WTC11 (cell line): ENCODE measurements around the gene PLXNA3. TPM values are rescaled to one million over a fixed set of nuclear protein-coding genes. Genes with fewer than 3 reads are reported as not detected.

ENCODE experiments used
- ATAC-seq: fragments of 200-7000 bp; cut with Tn5 transposase; 2 replicates; pipeline ENCODE4 v1.10.0; 2021; ENCODE audit warnings: mild to moderate bottlenecking, moderate library complexity
- CTCF ChIA-PET: fragments of 300-600 bp; sonication (Branson Sonifier 250); formaldehyde crosslinking; loops from one replicate; lab custom pipeline; 2021; ENCODE audit warnings: antibody characterized with exemption; lab: Charles Lee
- POLR2A ChIA-PET: fragments of 350-600 bp; sonication (Branson Sonifier 250); formaldehyde crosslinking; loops from one replicate; lab custom pipeline; 2021; ENCODE audit warnings: antibody characterized with exemption; lab: Charles Lee
- DNase-seq: peaks from one replicate; pipeline ENCODE4 v3.0.0; 2021; ENCODE audit warnings: low spot score
- H3K27ac Mint-ChIP-seq: 2 replicates; pipeline ENCODE4 v1.8.0; 2021; ENCODE audit warnings: mixed read lengths
- H3K27me3 Mint-ChIP-seq: 2 replicates; pipeline ENCODE4 v1.8.0; 2021; ENCODE audit warnings: low read depth, mild to moderate bottlenecking, moderate library complexity, mixed read lengths
- H3K36me3 Mint-ChIP-seq: 2 replicates; pipeline ENCODE4 v1.8.0; 2021; ENCODE audit warnings: mixed read lengths
- H3K4me1 Mint-ChIP-seq: 2 replicates; pipeline ENCODE4 v1.8.0; 2022; ENCODE audit warnings: mixed read lengths
- H3K4me3 Mint-ChIP-seq: 2 replicates; pipeline ENCODE4 v1.8.0; 2021; ENCODE audit warnings: mild to moderate bottlenecking, moderate library complexity, mixed read lengths
- H3K9me3 Mint-ChIP-seq: 2 replicates; pipeline ENCODE4 v1.8.0; 2021; ENCODE audit warnings: mixed read lengths
- CBFB ChIP-seq: sonication (generic); formaldehyde crosslinking; IDR thresholded peaks from 2 replicates; pipeline ENCODE4 v1.8.1; 2022; ENCODE audit warnings: mild to moderate bottlenecking, low read depth, missing genetic modification reagents
- CREB1 ChIP-seq: sonication (generic); formaldehyde crosslinking; IDR thresholded peaks from 2 replicates; pipeline ENCODE4 v1.8.0; 2023; ENCODE audit warnings: mild to moderate bottlenecking, missing genetic modification reagents
- ELF4 ChIP-seq: sonication (generic); formaldehyde crosslinking; IDR thresholded peaks from 2 replicates; pipeline ENCODE4 v1.8.1; 2022; ENCODE audit warnings: low read depth, mild to moderate bottlenecking, moderate library complexity, missing genetic modification reagents
- FOXJ3 ChIP-seq: sonication (generic); formaldehyde crosslinking; IDR thresholded peaks from 2 replicates; pipeline ENCODE4 v1.9.0; 2021; ENCODE audit warnings: missing genetic modification reagents, mild to moderate bottlenecking, borderline replicate concordance
- FOXP1 ChIP-seq: sonication (generic); formaldehyde crosslinking; IDR thresholded peaks from 2 replicates; pipeline ENCODE4 v1.8.0; 2022; ENCODE audit warnings: missing genetic modification reagents, mild to moderate bottlenecking, moderate library complexity, borderline replicate concordance
- JAZF1 ChIP-seq: fragments of 250-450 bp; sonication (Bioruptor Pico); IDR thresholded peaks from 2 replicates; pipeline ENCODE4 v1.9.0; 2021; ENCODE audit warnings: moderate library complexity, mild to moderate bottlenecking, inconsistent platforms
- NFE2L1 ChIP-seq: sonication (generic); formaldehyde crosslinking; IDR thresholded peaks from 2 replicates; pipeline ENCODE4 v1.8.1; 2023; ENCODE audit warnings: missing genetic modification reagents
- NFYB ChIP-seq: sonication (generic); formaldehyde crosslinking; conservative IDR thresholded peaks from 2 replicates; pipeline ENCODE4 v1.8.0; 2022; ENCODE audit warnings: low read depth, missing genetic modification reagents
- SMAD4 ChIP-seq: sonication (generic); formaldehyde crosslinking; IDR thresholded peaks from 2 replicates; pipeline ENCODE4 v1.8.0; 2022; ENCODE audit warnings: mild to moderate bottlenecking, missing genetic modification reagents
- TCF7 ChIP-seq: sonication (generic); formaldehyde crosslinking; IDR thresholded peaks from 2 replicates; pipeline ENCODE4 v1.8.0; 2022; ENCODE audit warnings: mild to moderate bottlenecking, low read depth, missing genetic modification reagents, moderate library complexity
- ZNF219 ChIP-seq: sonication (generic); formaldehyde crosslinking; IDR thresholded peaks from 2 replicates; pipeline ENCODE4 v1.8.0; 2023; ENCODE audit warnings: missing genetic modification reagents, mild to moderate bottlenecking, borderline replicate concordance
- ZNF317 ChIP-seq: sonication (generic); formaldehyde crosslinking; IDR thresholded peaks from 2 replicates; pipeline ENCODE4 v1.8.1; 2023; ENCODE audit warnings: low read depth, mild to moderate bottlenecking, moderate library complexity, missing genetic modification reagents, borderline replicate concordance
- ZNF396 ChIP-seq: fragments of 250-450 bp; sonication (Bioruptor Pico); IDR thresholded peaks from 2 replicates; pipeline ENCODE4 v1.8.0; 2021; ENCODE audit warnings: mild to moderate bottlenecking, moderate library complexity, borderline replicate concordance
- ZNF423 ChIP-seq: fragments of 250-450 bp; sonication (Bioruptor Pico); IDR thresholded peaks from 2 replicates; pipeline ENCODE4 v2.1.2; 2022; ENCODE audit warnings: mild to moderate bottlenecking, moderate library complexity
- ZNF671 ChIP-seq: fragments of 250-450 bp; sonication (Bioruptor Pico); IDR thresholded peaks from 2 replicates; pipeline ENCODE4 v1.8.0; 2021; ENCODE audit warnings: mild to moderate bottlenecking
- total RNA-seq: library from RNA; stranded (reverse); gene quantifications from 3 replicates; pipeline ENCODE4 v1.2.3, GENCODE V29; 2021
- TF ChIP-seq, protein P1 (sequence below): sonication (generic); formaldehyde crosslinking; IDR thresholded peaks from 2 replicates; pipeline ENCODE4 v1.8.1; 2022; ENCODE audit warnings: low read depth, mild to moderate bottlenecking, moderate library complexity, missing genetic modification reagents, borderline replicate concordance
- TF ChIP-seq, protein P2 (sequence below): fragments of 250-450 bp; sonication (Bioruptor Pico); IDR thresholded peaks from 2 replicates; pipeline ENCODE4 v1.8.0; 2021; ENCODE audit warnings: mild to moderate bottlenecking
- TF ChIP-seq, protein P3 (sequence below): sonication (generic); formaldehyde crosslinking; IDR thresholded peaks from 2 replicates; pipeline ENCODE4 v1.8.0; 2023; ENCODE audit warnings: missing genetic modification reagents, mild to moderate bottlenecking, borderline replicate concordance
- TF ChIP-seq, protein P4 (sequence below): sonication (generic); formaldehyde crosslinking; IDR thresholded peaks from 2 replicates; pipeline ENCODE4 v1.8.1; 2022; ENCODE audit warnings: missing genetic modification reagents, borderline replicate concordance
- TF ChIP-seq, protein P5 (sequence below): sonication (generic); formaldehyde crosslinking; IDR thresholded peaks from 2 replicates; pipeline ENCODE4 v1.8.1; 2022; ENCODE audit warnings: low read depth, missing genetic modification reagents, borderline replicate concordance
- TF ChIP-seq, protein P6 (sequence below): sonication (generic); formaldehyde crosslinking; IDR thresholded peaks from 2 replicates; pipeline ENCODE4 v1.8.0; 2023; ENCODE audit warnings: missing genetic modification reagents

Gene PLXNA3
- total RNA-seq, 1 experiment from 2014 or later: 26.6 TPM

DNA sequence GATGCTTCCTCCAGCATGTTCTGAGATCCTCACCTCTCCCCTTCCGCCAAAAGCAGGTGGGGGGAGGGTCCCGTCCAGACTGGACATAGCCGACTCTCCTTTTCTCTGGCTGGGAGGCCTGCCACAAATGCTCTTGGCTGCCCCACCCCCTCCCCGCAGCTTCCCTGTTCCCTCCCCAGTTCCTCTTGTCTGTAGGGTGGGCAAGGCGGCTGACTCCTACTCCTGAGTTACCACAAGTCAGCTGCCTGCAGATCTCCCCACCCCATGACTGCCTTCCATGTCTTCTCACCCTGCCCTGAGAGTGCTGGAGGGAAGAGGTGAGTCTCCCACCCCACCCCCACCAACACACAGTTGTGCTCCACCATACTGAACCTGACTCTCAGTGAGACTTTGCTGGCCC is 26.7 kb upstream of the PLXNA3 start (continued):
- TF ChIP-seq, protein P1, sequence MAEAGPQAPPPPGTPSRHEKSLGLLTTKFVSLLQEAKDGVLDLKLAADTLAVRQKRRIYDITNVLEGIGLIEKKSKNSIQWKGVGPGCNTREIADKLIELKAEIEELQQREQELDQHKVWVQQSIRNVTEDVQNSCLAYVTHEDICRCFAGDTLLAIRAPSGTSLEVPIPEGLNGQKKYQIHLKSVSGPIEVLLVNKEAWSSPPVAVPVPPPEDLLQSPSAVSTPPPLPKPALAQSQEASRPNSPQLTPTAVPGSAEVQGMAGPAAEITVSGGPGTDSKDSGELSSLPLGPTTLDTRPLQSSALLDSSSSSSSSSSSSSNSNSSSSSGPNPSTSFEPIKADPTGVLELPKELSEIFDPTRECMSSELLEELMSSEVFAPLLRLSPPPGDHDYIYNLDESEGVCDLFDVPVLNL (CRISPR knock-in tag): no peak
- TF ChIP-seq SMAD4 (CRISPR knock-in tag) (no peak), NFYB (CRISPR knock-in tag) (no peak), ZNF317 (CRISPR knock-in tag) (no peak), TCF7 (no peak), FOXJ3 (CRISPR knock-in tag) (no peak), FOXP1 (no peak), ZNF671 (no peak)
- TF ChIP-seq, protein P2, sequence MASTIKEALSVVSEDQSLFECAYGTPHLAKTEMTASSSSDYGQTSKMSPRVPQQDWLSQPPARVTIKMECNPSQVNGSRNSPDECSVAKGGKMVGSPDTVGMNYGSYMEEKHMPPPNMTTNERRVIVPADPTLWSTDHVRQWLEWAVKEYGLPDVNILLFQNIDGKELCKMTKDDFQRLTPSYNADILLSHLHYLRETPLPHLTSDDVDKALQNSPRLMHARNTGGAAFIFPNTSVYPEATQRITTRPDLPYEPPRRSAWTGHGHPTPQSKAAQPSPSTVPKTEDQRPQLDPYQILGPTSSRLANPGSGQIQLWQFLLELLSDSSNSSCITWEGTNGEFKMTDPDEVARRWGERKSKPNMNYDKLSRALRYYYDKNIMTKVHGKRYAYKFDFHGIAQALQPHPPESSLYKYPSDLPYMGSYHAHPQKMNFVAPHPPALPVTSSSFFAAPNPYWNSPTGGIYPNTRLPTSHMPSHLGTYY: no peak

DNA sequence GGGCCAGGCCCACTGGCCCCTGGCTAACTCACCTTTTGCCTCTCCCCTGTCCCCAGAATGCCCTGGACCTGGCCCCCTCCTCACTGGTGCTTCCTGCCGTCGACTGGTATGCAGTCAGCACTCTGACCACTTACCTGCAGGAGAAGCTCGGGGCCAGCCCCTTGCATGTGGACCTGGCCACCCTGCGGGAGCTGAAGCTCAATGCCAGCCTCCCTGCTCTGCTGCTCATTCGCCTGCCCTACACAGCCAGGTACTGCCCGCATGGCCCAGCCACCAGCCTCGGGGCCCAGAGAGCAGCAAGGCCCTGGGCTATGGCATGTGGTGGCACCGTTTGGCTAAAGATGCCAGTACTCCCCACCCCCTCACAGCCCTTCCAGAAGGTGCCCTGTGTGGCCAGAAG is 25.9 kb upstream of the PLXNA3 start:
- H3K27ac Mint-ChIP-seq: no peak overlapping the region
- H3K27me3 Mint-ChIP-seq: no peaks in the 10 kb centered on the region
- H3K9me3 Mint-ChIP-seq: no peaks in the 10 kb centered on the region
- H3K4me3 Mint-ChIP-seq: no peak overlapping the region
- peaks cover 25% of the 10 kb centered on the region for H3K4me1 Mint-ChIP-seq
- no peak for ATAC-seq
- no peak for DNase-seq
- H3K36me3 Mint-ChIP-seq: peaks cover 10% of the 10 kb centered on the region; the same call in 1 of the 2 replicates
- TF ChIP-seq, protein P3, sequence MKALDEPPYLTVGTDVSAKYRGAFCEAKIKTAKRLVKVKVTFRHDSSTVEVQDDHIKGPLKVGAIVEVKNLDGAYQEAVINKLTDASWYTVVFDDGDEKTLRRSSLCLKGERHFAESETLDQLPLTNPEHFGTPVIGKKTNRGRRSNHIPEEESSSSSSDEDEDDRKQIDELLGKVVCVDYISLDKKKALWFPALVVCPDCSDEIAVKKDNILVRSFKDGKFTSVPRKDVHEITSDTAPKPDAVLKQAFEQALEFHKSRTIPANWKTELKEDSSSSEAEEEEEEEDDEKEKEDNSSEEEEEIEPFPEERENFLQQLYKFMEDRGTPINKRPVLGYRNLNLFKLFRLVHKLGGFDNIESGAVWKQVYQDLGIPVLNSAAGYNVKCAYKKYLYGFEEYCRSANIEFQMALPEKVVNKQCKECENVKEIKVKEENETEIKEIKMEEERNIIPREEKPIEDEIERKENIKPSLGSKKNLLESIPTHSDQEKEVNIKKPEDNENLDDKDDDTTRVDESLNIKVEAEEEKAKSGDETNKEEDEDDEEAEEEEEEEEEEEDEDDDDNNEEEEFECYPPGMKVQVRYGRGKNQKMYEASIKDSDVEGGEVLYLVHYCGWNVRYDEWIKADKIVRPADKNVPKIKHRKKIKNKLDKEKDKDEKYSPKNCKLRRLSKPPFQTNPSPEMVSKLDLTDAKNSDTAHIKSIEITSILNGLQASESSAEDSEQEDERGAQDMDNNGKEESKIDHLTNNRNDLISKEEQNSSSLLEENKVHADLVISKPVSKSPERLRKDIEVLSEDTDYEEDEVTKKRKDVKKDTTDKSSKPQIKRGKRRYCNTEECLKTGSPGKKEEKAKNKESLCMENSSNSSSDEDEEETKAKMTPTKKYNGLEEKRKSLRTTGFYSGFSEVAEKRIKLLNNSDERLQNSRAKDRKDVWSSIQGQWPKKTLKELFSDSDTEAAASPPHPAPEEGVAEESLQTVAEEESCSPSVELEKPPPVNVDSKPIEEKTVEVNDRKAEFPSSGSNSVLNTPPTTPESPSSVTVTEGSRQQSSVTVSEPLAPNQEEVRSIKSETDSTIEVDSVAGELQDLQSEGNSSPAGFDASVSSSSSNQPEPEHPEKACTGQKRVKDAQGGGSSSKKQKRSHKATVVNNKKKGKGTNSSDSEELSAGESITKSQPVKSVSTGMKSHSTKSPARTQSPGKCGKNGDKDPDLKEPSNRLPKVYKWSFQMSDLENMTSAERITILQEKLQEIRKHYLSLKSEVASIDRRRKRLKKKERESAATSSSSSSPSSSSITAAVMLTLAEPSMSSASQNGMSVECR (CRISPR knock-in tag): no peak
- TF ChIP-seq ELF4 (no peak), TCF7 (no peak), NFE2L1 (CRISPR knock-in tag) (no peak), CBFB (CRISPR knock-in tag) (no peak), ZNF396 (CRISPR knock-in tag) (no peak), ZNF317 (CRISPR knock-in tag) (no peak), JAZF1 (CRISPR knock-in tag) (no peak), ZNF423 (CRISPR knock-in tag) (no peak), ZNF219 (CRISPR knock-in tag) (no peak), CREB1 (CRISPR knock-in tag) (no peak)
- TF ChIP-seq, protein P4, sequence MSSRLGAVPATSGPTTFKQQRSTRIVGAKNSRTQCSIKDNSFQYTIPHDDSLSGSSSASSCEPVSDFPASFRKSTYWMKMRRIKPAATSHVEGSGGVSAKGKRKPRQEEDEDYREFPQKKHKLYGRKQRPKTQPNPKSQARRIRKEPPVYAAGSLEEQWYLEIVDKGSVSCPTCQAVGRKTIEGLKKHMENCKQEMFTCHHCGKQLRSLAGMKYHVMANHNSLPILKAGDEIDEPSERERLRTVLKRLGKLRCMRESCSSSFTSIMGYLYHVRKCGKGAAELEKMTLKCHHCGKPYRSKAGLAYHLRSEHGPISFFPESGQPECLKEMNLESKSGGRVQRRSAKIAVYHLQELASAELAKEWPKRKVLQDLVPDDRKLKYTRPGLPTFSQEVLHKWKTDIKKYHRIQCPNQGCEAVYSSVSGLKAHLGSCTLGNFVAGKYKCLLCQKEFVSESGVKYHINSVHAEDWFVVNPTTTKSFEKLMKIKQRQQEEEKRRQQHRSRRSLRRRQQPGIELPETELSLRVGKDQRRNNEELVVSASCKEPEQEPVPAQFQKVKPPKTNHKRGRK (CRISPR knock-in tag): no peak
- TF ChIP-seq, protein P5, sequence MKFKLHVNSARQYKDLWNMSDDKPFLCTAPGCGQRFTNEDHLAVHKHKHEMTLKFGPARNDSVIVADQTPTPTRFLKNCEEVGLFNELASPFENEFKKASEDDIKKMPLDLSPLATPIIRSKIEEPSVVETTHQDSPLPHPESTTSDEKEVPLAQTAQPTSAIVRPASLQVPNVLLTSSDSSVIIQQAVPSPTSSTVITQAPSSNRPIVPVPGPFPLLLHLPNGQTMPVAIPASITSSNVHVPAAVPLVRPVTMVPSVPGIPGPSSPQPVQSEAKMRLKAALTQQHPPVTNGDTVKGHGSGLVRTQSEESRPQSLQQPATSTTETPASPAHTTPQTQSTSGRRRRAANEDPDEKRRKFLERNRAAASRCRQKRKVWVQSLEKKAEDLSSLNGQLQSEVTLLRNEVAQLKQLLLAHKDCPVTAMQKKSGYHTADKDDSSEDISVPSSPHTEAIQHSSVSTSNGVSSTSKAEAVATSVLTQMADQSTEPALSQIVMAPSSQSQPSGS (CRISPR knock-in tag): no peak
- TF ChIP-seq, protein P6, sequence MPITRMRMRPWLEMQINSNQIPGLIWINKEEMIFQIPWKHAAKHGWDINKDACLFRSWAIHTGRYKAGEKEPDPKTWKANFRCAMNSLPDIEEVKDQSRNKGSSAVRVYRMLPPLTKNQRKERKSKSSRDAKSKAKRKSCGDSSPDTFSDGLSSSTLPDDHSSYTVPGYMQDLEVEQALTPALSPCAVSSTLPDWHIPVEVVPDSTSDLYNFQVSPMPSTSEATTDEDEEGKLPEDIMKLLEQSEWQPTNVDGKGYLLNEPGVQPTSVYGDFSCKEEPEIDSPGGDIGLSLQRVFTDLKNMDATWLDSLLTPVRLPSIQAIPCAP: no peak
- ChIA-PET CTCF (no interaction called here), POLR2A (no interaction called here)
